HFF-Myc (cell line): ENCODE data around the gene EGR4.
"Not testable (repeated sequence)": the region's sequence is repeated elsewhere in the genome, so short reads cannot be mapped to it uniquely, and the experiment has no call there.

Source experiments
- DNase-seq: peaks from one replicate; pipeline ENCODE4 v3.0.0-alpha.2; 2011; ENCODE audit warnings: low read depth; ENCODE audit errors: extremely low read depth
- H3K4me3 ChIP-seq: replicated peaks from 2 replicates; pipeline ENCODE4 v1.5.1; 2011; ENCODE audit warnings: low read depth, mild to moderate bottlenecking, control low read depth, low read length
- TF ChIP-seq, protein P1 (sequence below): IDR thresholded peaks from 2 replicates; pipeline ENCODE4 v1.5.1; 2012; ENCODE audit warnings: mild to moderate bottlenecking, low read depth, low read length, control low read depth; ENCODE audit errors: missing control alignments

The EGR4 gene

DNA sequence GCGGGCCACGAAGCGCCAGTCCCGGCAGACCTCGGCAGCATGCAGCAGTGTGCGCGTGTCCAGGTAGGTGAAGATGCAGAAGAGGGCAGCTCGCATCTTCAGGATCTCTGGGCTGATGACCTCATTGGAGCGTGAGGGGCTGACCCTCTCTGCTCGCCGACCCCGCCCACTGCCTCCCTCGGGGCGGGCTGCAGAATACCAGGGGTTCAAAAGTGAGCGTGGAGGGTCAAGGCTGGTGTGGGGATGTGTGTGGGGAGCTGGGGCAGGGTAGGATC is 29.1 kb downstream of the EGR4 start:
- no peak overlapping the region for H3K4me3 ChIP-seq

DNA sequence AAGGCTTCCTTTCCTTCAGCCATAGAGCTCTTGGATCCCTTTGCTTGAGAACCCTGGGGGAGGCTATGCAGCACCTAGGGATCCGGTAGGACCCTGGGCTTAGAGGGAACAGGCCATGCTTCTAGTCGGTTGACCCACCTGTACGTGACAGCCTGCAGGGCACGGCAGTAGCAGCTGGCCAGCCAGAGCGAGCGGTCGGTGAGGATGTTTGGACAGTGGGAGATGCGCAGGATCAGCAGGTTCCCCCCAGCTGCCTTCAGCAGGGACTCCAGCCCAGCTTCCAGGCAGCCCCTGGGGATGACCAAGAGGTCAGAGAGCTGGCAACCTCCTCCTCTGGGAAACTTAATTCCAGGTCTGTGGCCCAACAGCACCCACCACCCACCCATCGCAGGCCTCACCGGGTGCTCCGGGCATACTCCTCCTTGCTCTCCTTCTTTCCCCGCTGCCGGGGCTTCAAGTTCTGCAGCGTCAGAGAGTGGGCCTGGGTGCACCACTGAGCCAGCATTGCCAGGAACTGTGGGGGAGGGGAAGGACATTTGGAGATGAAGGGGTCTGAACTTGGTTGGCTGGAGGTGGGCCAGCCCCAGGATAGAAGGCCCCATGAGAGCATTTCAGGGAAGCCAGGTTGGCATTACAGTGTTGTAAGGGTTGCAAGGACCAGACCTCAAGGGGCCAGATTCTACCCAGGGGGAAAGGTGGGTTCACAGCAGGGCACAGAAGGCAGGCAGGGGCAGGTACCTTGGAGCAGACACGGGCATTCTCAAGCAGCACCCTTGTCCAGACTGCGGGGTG is 29.6 kb downstream of the EGR4 start:
- DNase-seq: no peak
- no peak overlapping the region for H3K4me3 ChIP-seq
- TF ChIP-seq, protein P1, sequence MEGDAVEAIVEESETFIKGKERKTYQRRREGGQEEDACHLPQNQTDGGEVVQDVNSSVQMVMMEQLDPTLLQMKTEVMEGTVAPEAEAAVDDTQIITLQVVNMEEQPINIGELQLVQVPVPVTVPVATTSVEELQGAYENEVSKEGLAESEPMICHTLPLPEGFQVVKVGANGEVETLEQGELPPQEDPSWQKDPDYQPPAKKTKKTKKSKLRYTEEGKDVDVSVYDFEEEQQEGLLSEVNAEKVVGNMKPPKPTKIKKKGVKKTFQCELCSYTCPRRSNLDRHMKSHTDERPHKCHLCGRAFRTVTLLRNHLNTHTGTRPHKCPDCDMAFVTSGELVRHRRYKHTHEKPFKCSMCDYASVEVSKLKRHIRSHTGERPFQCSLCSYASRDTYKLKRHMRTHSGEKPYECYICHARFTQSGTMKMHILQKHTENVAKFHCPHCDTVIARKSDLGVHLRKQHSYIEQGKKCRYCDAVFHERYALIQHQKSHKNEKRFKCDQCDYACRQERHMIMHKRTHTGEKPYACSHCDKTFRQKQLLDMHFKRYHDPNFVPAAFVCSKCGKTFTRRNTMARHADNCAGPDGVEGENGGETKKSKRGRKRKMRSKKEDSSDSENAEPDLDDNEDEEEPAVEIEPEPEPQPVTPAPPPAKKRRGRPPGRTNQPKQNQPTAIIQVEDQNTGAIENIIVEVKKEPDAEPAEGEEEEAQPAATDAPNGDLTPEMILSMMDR: no peak

More for the DNA sequence above, 29.1 kb downstream of the EGR4 start:
- TF ChIP-seq, protein P1: no peak
- DNase-seq: no peak

DNA sequence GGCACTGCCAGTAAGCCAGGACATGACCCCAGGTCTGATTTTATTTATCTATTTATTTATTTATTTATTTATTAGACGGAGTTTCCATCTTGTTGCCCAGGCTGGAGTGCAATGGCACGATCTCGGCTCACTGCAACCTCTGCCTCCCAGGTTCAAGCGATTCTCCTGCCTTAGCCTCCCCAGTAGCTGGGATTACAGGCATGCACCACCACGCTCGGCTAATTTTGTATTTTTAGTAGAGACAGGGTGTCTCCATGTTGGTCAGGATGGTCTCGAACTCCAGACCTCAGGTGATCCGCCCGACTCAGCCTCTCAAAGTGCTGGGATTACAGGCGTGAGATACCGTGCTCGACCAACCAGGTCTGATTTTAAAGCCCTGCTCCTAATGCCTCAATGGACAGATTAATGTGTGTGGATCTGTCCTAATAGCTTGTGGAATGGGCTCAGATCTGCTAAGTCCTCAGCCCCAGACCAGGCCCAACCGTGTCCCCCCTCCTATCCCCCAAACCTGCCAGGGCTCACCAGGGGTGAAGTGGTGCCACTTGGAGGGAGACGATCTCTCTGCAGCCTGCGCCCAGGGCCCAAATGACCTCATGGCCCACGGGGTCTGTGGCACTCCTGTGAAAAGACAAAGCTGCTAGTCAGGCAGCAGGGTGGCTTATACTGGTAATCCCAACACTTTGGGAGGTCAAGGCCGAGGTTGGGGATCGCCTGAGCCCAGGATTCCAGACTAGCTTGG is 30.5 kb downstream of the EGR4 start:
- not testable (repeated sequence) for DNase-seq, H3K4me3 ChIP-seq

DNA sequence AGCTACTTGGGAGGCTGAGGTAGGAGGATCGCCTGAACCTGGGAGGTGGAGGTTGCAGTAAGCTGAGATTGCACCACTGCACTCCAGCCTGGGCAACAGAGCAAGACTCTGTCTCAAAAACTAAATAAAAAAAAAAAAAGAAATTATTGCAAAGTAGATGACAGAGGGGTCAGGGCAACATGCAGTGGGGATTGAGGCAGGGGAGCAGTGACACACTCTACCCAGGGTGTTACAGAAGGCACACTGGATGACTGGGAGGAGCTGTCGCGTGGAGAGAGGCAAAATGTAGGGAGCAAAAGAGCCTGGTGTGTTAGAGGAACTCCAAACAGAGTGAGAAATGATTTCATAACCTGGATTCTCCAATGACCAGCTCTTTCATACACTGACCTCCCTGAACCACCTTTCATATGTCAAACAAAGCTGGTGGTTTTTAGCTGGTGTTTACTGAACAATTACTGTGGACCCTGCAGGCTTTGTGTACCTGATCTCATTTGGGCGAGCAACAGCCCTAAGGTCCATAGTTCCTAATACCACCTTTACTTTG is 31.2 kb downstream of the EGR4 start:
- H3K4me3 ChIP-seq: no peak overlapping the region
- TF ChIP-seq, protein P1: no peak
- no peak for DNase-seq

DNA sequence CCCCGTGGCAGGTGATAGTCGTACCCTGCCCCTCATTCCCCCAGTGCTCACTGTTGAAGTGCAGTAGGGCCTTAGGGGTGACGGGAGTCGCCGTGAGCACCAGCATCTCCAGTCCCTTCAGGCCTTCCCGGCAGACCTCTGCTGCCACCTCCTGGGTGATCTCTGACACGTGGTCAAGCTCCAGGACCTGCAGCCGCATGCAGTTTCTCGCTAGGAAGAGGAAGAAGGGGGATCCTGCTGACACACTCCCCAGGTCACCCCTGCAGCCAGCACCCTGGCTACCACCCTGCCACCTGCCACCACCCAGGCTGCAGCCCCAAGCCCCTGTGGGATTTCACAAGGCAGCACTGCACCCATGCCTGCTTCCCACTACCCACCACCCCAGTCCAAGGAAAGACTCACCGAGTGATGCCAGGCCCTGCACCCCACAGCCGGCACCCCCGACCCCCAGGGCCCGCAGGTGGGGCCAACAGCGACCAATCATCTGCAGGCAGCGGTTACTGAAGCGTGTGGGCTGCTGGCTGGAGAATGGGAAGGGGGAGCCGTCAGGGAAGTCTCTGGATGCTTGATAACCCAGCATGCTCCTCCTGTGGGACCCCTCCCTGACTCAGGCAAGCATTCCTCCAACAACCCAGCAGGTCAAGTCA is 32.9 kb downstream of the EGR4 start:
- no peak overlapping the region for H3K4me3 ChIP-seq
- no peak for DNase-seq
- TF ChIP-seq, protein P1: peak; percentile 33

DNA sequence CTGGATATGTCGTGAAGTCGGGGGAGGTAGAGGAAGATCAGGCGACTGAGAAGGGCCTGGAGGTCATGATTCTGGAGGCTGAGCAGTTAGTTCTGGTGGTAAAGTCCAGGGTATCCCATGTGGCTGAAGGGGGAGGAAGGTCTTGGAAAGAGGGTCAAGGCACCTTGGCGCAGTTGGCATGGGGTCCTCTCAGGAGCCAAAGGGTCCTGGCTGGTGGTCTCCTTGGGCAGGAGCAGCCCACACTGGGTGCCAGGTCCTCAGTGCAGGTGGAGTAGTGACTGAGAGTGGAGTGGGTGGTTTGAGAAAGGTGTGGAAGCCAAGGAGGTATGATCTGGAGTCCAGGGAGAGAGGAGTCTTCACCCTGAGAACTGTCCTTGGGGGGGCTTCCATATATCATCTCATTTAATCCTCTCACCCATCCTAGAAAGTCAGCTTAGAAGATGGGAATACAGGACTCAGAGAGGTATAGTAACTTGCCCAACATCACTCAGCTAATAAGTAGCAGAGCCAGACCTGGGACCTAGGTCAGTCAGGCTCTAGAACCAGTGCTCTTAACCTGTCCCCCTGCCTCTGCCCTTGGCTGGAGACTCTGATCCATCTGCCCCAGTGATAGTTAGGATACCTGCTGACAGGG is 33.5 kb downstream of the EGR4 start:
- DNase-seq: no peak
- no peak overlapping the region for H3K4me3 ChIP-seq
- TF ChIP-seq, protein P1: no peak

DNA sequence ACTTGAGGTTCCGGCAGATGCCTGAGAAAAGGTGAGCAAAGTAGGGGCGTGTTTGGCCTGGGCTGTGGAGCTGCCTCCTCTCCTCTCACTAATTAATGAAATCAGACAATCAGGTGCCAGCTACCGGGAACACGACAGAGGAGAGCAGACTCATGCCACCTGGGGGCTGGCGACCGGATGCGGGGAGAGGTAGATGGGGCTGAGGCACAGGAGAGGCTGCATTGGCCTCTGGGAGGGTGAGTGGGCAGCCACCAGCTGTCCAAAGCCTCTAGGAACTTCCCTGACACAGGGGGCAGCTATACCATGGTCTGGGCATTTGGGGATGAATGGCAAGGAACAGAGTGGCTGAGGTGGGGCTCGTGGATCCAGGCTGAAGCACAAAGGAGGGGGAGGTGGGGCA is 34.1 kb downstream of the EGR4 start:
- DNase-seq: no peak
- no peak overlapping the region for H3K4me3 ChIP-seq
- TF ChIP-seq, protein P1: no peak
